ENCODE results near the gene RIC8B.

Gene RIC8B

DNA sequence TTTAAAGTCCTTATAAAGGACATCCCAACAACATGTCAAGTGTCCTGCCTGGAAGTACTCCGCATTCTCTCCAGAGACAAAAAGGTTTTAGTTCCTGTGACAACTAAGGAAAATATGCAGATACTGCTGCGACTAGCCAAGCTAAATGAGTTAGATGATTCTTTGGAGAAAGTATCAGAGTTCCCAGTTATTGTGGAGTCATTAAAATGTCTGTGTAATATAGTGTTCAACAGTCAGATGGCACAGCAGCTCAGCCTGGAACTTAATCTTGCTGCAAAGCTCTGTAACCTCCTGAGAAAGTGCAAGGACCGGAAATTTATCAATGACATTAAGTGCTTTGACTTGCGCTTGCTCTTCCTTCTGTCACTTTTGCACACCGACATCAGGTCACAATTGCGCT lies 40.2 kb downstream of the RIC8B start:
- no peak overlapping the region for H3K27ac ChIP-seq
- TF ChIP-seq, protein P1, sequence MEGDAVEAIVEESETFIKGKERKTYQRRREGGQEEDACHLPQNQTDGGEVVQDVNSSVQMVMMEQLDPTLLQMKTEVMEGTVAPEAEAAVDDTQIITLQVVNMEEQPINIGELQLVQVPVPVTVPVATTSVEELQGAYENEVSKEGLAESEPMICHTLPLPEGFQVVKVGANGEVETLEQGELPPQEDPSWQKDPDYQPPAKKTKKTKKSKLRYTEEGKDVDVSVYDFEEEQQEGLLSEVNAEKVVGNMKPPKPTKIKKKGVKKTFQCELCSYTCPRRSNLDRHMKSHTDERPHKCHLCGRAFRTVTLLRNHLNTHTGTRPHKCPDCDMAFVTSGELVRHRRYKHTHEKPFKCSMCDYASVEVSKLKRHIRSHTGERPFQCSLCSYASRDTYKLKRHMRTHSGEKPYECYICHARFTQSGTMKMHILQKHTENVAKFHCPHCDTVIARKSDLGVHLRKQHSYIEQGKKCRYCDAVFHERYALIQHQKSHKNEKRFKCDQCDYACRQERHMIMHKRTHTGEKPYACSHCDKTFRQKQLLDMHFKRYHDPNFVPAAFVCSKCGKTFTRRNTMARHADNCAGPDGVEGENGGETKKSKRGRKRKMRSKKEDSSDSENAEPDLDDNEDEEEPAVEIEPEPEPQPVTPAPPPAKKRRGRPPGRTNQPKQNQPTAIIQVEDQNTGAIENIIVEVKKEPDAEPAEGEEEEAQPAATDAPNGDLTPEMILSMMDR (conservative IDR thresholded peaks at IDR 0.05) = no peak

GRCh38 chr12:106815741-106816140 lies 41.3 kb downstream of the RIC8B start:
- no peak overlapping the region for H3K27ac ChIP-seq
- TF ChIP-seq, protein P1 (conservative IDR thresholded peaks at IDR 0.05) = no peak

DNA sequence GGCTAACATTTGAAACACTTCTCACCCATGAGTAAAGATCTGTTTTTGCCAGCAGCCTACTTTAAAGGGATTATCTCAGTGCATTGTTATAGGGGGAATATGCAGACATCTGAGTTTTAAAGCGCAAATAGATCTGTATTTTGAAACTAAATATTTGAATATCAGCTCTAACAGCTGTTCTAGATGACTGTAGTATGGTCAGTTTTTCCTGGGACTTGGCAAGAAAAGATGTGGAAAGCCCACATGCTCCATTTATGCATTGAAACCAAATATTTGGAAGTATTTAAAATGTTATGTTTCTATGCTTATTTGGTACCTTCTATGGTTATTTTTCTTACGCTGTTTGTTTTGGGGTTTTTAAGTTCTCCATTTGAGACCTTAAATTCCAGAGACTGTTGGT lies 41.7 kb downstream of the RIC8B start:
- no peak overlapping the region for H3K27ac ChIP-seq
- TF ChIP-seq, protein P1 (conservative IDR thresholded peaks at IDR 0.05) = no peak

DNA sequence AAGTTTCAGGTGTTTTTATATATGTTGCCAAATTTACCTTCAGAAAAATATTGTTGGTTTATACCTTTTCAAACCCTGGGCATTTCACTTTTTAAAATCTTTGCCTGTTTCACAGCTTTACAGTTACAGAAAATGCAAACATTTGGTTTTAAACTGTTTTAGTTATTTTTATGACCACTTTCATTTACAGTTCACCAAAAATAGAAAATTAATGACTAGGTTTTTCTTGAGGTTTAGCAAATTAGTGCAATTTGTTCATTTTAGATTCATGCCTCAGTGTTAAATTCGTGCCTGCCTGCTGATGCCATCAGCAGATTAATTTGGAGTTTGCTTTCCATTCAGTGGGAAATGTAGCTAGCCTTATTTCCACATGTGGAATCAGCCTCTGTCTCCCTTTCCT lies 45.5 kb downstream of the RIC8B start:
- TF ChIP-seq, protein P1 (conservative IDR thresholded peaks at IDR 0.05) = no peak
- H3K27ac ChIP-seq = no peak overlapping the region

DNA sequence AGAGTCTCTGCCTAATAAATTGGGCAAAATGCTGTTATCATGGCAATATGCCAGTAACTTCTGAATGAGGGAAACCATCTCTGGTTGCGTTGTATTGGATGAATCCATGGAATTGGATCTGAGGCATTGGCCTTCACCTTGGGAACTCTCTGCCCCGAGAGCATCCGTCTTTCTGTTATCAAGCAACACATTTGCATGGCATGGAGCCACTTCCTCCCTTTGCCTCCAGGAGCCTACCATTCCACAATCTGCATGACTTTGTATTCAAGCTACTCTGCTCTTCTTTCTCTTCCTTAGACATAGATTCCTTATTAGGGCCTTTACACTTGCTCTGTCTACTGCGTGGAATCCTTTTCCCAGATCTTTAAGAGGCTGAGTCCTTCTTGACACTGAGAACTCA lies 57.2 kb downstream of the RIC8B start:
- TF ChIP-seq, protein P1 (conservative IDR thresholded peaks at IDR 0.05) = no peak
- no peak overlapping the region for H3K27ac ChIP-seq

GRCh38 chr12:106837782-106838181 lies 63.3 kb downstream of the RIC8B start:
- H3K27ac ChIP-seq = no peak overlapping the region
- TF ChIP-seq, protein P1 (conservative IDR thresholded peaks at IDR 0.05) = no peak

DNA sequence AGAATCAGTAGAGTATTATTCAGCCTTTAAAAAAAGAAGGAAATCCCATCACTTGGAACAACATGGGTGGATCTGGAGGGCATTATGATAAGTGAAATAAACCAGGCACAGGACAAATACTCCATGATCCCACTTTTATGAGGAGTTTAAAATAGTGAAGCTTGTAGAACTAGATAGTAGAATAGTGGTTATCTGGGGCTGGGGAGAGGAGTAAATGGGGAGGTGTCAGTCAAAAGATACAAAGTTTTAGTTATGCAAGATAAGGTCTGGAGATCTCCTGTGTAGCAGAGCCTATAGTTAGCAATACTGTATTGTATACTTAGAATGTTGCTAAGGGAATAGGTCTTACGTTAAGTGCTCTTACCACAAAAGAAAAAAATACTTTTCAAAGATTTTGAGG lies 64.9 kb downstream of the RIC8B start:
- TF ChIP-seq, protein P1 (conservative IDR thresholded peaks at IDR 0.05) = no peak
- H3K27ac ChIP-seq = no peak overlapping the region

DNA sequence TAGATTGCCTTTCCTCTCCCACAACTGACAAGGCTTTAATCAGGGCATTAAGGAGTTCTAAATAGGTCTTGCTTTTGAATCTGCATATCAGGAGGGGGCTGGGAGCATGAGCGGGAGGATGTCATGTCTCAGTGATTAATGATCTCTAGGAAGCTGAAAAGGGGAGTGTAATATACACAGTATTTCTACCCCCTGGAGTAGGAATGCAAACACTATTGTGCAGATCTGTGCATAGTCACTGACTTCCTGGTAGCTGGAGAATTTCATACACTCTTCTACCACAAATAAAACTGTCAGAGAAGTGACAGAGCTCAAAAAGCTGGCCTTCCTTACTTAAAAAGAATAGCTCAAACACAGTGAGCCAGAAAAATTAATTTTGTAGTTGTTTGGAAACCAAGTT lies 65.8 kb downstream of the RIC8B start:
- TF ChIP-seq, protein P1 (conservative IDR thresholded peaks at IDR 0.05) = no peak
- peak overlapping the region; percentile 25; the same call in 1 of the 2 replicates for H3K27ac ChIP-seq

Measured in VCaP (cell line).